Measurements from ENCODE around the gene NXPH1.

NXPH1 gene

DNA sequence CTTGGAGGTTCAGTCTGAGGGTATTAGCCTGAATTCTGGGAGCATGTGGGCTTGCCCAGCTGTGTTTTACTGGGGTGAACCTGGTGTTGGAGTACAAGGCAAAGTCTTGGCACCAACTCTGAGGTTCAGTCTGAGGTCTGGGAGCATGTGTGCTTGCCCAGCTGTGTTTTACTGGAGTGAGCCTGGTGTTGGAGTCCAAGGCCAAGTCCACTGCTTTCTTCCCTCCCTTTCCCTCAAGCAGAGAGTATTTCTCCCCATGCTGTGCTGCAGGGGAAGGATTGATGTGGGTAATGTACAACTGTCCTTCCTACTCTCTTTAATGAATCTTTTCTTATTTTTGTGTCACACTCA, 236.1 kb downstream of the NXPH1 start:
- Histone ChIP-seq H2BK12ac (ENCODE audit: low read length) (no peak overlapping the region), H3K4me3 (ENCODE audit: low read depth, low read length) (no peak overlapping the region), H4K8ac (ENCODE audit: low read depth, low read length) (no peak overlapping the region), H3K4me1 (ENCODE audit: control insufficient read depth in 1 of 2, insufficient read depth in 2 of 2, low read length in 2 of 2) (no peaks in the 10 kb centered on the region), H4K91ac (ENCODE audit: low read depth, low read length) (no peak overlapping the region), H2BK120ac (ENCODE audit: insufficient read depth, low read length, poor library complexity) (no peak overlapping the region), H3K79me1 (ENCODE audit: low read length) (no peaks in the 10 kb centered on the region), H3K14ac (ENCODE audit: low read length) (no peak overlapping the region), H3K18ac (ENCODE audit: low read length) (no peak overlapping the region), H2AFZ (ENCODE audit: insufficient read depth, low read length, poor library complexity) (no peak overlapping the region), H3K27me3 (ENCODE audit: insufficient read depth, low read length) (no peaks in the 10 kb centered on the region), H3K23ac (ENCODE audit: low read length) (no peak overlapping the region), H4K12ac (ENCODE audit: low read depth, low read length) (no peak overlapping the region), H3K9ac (ENCODE audit: low read length) (no peak overlapping the region), H3K79me2 (ENCODE audit: control insufficient read depth, insufficient read depth, low read length, poor library complexity) (no peaks in the 10 kb centered on the region), H2AK5ac (ENCODE audit: low read length) (no peak overlapping the region), H3K36me3 (ENCODE audit: control insufficient read depth in 1 of 2, insufficient read depth in 2 of 2, low read length in 2 of 2) (no peaks in the 10 kb centered on the region), H3K9me3 (ENCODE audit: insufficient read depth, low read depth, low read length) (no peaks in the 10 kb centered on the region), H2BK5ac (ENCODE audit: low read depth, low read length, poor library complexity) (no peak overlapping the region), H3K4ac (ENCODE audit: low read depth, low read length) (no peak overlapping the region), H3K4me2 (ENCODE audit: low read length) (no peak overlapping the region), H3K27ac (ENCODE audit: low read depth, low read length) (no peak overlapping the region)
- no peak for DNase-seq

DNA sequence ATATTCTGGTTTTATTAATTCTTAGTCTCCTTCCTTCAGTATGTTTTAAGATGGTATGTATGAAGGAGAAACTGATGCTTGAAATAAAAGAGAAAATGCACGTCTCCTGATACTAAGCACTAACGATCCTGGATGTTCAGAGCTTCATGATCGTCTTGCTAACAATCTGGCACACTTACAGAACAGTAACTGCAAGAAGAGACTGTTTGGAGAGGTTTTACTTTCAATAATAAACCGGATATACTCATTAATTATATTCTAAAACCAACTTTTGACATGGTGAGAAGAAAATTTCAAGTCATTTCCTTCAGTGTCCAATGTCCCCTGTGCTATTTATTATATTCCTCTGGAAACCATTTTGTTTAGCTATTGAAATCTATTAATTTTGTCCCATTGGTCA, 251.0 kb downstream of the NXPH1 start:
- no peaks in the 10 kb centered on the region for H3K79me1 ChIP-seq (ENCODE audit: low read length)
- no peaks in the 10 kb centered on the region for H3K36me3 ChIP-seq (ENCODE audit: control insufficient read depth in 1 of 2, insufficient read depth in 2 of 2, low read length in 2 of 2)
- no peak overlapping the region for H3K14ac ChIP-seq (ENCODE audit: low read length)
- no peak for DNase-seq
- no peaks in the 10 kb centered on the region for H3K4me1 ChIP-seq (ENCODE audit: control insufficient read depth in 1 of 2, insufficient read depth in 2 of 2, low read length in 2 of 2)
- H3K27me3 ChIP-seq (ENCODE audit: insufficient read depth, low read length) = no peaks in the 10 kb centered on the region
- no peak overlapping the region for H3K18ac ChIP-seq (ENCODE audit: low read length)
- H2BK120ac ChIP-seq (ENCODE audit: insufficient read depth, low read length, poor library complexity) = no peak overlapping the region
- WGBS (ENCODE audit: extremely low coverage, insufficient coverage, insufficient read length) = no CpG with 5 or more reads among the region's 4 CpGs
- no peak overlapping the region for H3K4me2 ChIP-seq (ENCODE audit: low read length)
- no peak overlapping the region for H3K23ac ChIP-seq (ENCODE audit: low read length)
- H4K8ac ChIP-seq (ENCODE audit: low read depth, low read length) = no peak overlapping the region
- H3K4me3 ChIP-seq (ENCODE audit: low read depth, low read length) = no peak overlapping the region
- no peak overlapping the region for H3K27ac ChIP-seq (ENCODE audit: low read depth, low read length)
- no peak overlapping the region for H3K4ac ChIP-seq (ENCODE audit: low read depth, low read length)
- no peaks in the 10 kb centered on the region for H3K9me3 ChIP-seq (ENCODE audit: insufficient read depth, low read depth, low read length)
- no peak overlapping the region for H2BK5ac ChIP-seq (ENCODE audit: low read depth, low read length, poor library complexity)
- H4K91ac ChIP-seq (ENCODE audit: low read depth, low read length) = no peak overlapping the region
- H2AFZ ChIP-seq (ENCODE audit: insufficient read depth, low read length, poor library complexity) = no peak overlapping the region
- no peak overlapping the region for H3K9ac ChIP-seq (ENCODE audit: low read length)
- no peaks in the 10 kb centered on the region for H3K79me2 ChIP-seq (ENCODE audit: control insufficient read depth, insufficient read depth, low read length, poor library complexity)
- no peak overlapping the region for H2AK5ac ChIP-seq (ENCODE audit: low read length)
- H4K12ac ChIP-seq (ENCODE audit: low read depth, low read length) = no peak overlapping the region
- no peak overlapping the region for H2BK12ac ChIP-seq (ENCODE audit: low read length)

GRCh38 chr7:8699875-8700624, 266.6 kb downstream of the NXPH1 start:
- no peak overlapping the region for H3K4me3 ChIP-seq (ENCODE audit: low read depth, low read length)
- no peak overlapping the region for H2AFZ ChIP-seq (ENCODE audit: insufficient read depth, low read length, poor library complexity)
- no peak overlapping the region for H2BK12ac ChIP-seq (ENCODE audit: low read length)
- H4K91ac ChIP-seq (ENCODE audit: low read depth, low read length) = no peak overlapping the region
- no peaks in the 10 kb centered on the region for H3K27me3 ChIP-seq (ENCODE audit: insufficient read depth, low read length)
- no peak overlapping the region for H2BK5ac ChIP-seq (ENCODE audit: low read depth, low read length, poor library complexity)
- DNase-seq = no peak
- H3K4ac ChIP-seq (ENCODE audit: low read depth, low read length) = no peak overlapping the region
- H3K14ac ChIP-seq (ENCODE audit: low read length) = no peak overlapping the region
- H3K23ac ChIP-seq (ENCODE audit: low read length) = no peak overlapping the region
- no peak overlapping the region for H2BK120ac ChIP-seq (ENCODE audit: insufficient read depth, low read length, poor library complexity)
- H3K4me1 ChIP-seq (ENCODE audit: control insufficient read depth in 1 of 2, insufficient read depth in 2 of 2, low read length in 2 of 2) = no peaks in the 10 kb centered on the region
- no peak overlapping the region for H3K27ac ChIP-seq (ENCODE audit: low read depth, low read length)
- H4K8ac ChIP-seq (ENCODE audit: low read depth, low read length) = no peak overlapping the region
- no peak overlapping the region for H3K18ac ChIP-seq (ENCODE audit: low read length)
- no CpG with 5 or more reads among the region's 3 CpGs for WGBS (ENCODE audit: extremely low coverage, insufficient coverage, insufficient read length)
- H3K9me3 ChIP-seq (ENCODE audit: insufficient read depth, low read depth, low read length) = no peaks in the 10 kb centered on the region
- H2AK5ac ChIP-seq (ENCODE audit: low read length) = no peak overlapping the region
- no peak overlapping the region for H3K4me2 ChIP-seq (ENCODE audit: low read length)
- H3K79me2 ChIP-seq (ENCODE audit: control insufficient read depth, insufficient read depth, low read length, poor library complexity) = no peaks in the 10 kb centered on the region
- H3K79me1 ChIP-seq (ENCODE audit: low read length) = no peaks in the 10 kb centered on the region
- H3K36me3 ChIP-seq (ENCODE audit: control insufficient read depth in 1 of 2, insufficient read depth in 2 of 2, low read length in 2 of 2) = no peaks in the 10 kb centered on the region
- H4K12ac ChIP-seq (ENCODE audit: low read depth, low read length) = no peak overlapping the region
- H3K9ac ChIP-seq (ENCODE audit: low read length) = no peak overlapping the region

DNA sequence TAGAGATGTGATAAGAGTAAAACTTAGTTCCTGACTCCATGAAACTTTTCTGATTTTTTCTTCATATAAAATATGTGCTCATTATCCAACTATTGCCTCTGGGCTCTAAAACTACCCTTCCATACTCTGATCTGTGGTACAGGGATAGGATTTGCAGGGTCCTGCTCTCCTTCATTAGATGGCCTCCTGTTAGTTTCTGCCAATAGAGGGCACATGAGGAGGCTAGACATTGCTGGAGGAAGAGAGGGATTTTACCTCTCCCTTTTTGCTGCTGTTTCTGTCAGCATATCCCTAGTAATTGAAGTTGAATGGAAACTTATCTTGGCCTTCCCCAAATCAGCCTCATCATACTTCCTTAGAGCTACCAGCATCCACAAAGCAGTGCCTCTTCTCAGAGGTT, 269.4 kb downstream of the NXPH1 start:
- no peaks in the 10 kb centered on the region for H3K79me2 ChIP-seq (ENCODE audit: control insufficient read depth, insufficient read depth, low read length, poor library complexity)
- H3K9me3 ChIP-seq (ENCODE audit: insufficient read depth, low read depth, low read length) = no peaks in the 10 kb centered on the region
- no peak overlapping the region for H3K4ac ChIP-seq (ENCODE audit: low read depth, low read length)
- no peak overlapping the region for H3K4me2 ChIP-seq (ENCODE audit: low read length)
- no peaks in the 10 kb centered on the region for H3K4me1 ChIP-seq (ENCODE audit: control insufficient read depth in 1 of 2, insufficient read depth in 2 of 2, low read length in 2 of 2)
- H3K79me1 ChIP-seq (ENCODE audit: low read length) = no peaks in the 10 kb centered on the region
- H2BK12ac ChIP-seq (ENCODE audit: low read length) = no peak overlapping the region
- no peaks in the 10 kb centered on the region for H3K27me3 ChIP-seq (ENCODE audit: insufficient read depth, low read length)
- H2BK5ac ChIP-seq (ENCODE audit: low read depth, low read length, poor library complexity) = no peak overlapping the region
- H3K9ac ChIP-seq (ENCODE audit: low read length) = no peak overlapping the region
- no peak overlapping the region for H3K27ac ChIP-seq (ENCODE audit: low read depth, low read length)
- H2BK120ac ChIP-seq (ENCODE audit: insufficient read depth, low read length, poor library complexity) = no peak overlapping the region
- H3K14ac ChIP-seq (ENCODE audit: low read length) = no peak overlapping the region
- H3K4me3 ChIP-seq (ENCODE audit: low read depth, low read length) = no peak overlapping the region
- H4K91ac ChIP-seq (ENCODE audit: low read depth, low read length) = no peak overlapping the region
- no peak overlapping the region for H2AK5ac ChIP-seq (ENCODE audit: low read length)
- no peak for DNase-seq
- no peak overlapping the region for H4K12ac ChIP-seq (ENCODE audit: low read depth, low read length)
- no peak overlapping the region for H3K23ac ChIP-seq (ENCODE audit: low read length)
- H3K36me3 ChIP-seq (ENCODE audit: control insufficient read depth in 1 of 2, insufficient read depth in 2 of 2, low read length in 2 of 2) = no peaks in the 10 kb centered on the region
- H3K18ac ChIP-seq (ENCODE audit: low read length) = no peak overlapping the region
- no peak overlapping the region for H2AFZ ChIP-seq (ENCODE audit: insufficient read depth, low read length, poor library complexity)
- H4K8ac ChIP-seq (ENCODE audit: low read depth, low read length) = no peak overlapping the region
